GM21515 (cell line): ENCODE data around the gene COL9A3.
"Not testable (repeated sequence)": the region's sequence is repeated elsewhere in the genome, so short reads cannot be mapped to it uniquely, and the experiment has no call there.

Experiments
- ATAC-seq: cut with Tn5 transposase; IDR thresholded peaks from one replicate; pipeline ENCODE4 v1.9.1; 2021; ENCODE audit not compliant: unreplicated experiment

Gene COL9A3

DNA sequence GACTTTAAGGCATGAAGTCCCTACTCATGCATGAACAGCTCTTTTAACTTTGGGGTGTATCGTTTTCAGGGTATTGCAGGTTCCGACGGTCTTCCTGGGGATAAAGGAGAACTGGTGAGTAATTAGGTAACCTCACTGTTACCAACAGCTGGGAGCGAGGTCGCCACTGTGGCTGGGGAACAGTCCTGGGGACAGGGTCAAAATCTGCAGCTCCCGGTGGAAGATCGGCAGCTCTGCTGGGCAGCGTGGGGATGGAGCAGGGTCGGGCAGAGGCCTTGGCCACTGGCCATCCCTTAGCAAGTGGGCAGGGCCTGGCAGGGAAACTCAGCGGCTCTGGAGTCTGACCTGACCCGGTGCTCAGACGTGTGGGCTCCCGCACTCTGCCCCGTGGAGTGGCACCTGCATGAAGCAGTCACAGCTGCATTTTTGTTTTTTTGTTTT lies 16.1 kb downstream of the COL9A3 start:
- no peak for ATAC-seq

DNA sequence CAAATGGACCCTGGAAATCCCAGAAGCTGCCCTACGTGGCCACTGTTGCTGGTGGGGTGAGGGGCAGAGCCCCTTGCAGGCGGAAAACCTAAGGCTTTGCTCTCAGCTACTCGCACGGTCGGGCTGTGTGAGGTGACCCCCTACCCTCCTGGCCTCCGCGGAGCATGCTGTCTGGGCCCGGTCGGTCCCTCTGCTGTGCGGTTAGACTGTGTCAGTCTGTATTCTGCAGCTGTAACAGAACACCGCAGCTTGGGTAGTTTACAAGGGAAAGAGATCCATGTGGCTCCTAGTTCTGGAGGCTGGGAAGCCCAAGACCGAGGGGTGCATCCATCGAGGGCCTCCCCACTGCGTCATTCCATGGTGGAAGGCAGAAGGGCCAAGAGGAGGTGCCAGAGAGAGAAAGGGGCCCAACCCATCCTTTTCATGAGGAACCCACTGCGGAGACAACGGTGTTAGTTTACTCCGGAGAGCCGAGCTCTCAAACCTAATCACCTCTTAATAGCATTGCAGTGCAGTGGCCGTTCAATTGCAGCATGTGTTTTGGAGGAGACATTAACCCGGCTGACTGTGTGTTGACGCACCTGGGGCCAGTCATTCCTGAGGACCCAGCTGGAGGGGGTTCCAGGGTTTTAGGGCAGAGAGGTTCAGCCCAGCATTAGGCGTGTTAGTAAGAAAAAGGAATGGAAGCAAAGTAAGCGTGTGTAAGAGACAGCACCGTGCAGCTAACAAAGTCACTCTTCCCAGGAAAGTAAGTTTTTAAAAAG lies 18.3 kb downstream of the COL9A3 start:
- ATAC-seq: no peak

DNA sequence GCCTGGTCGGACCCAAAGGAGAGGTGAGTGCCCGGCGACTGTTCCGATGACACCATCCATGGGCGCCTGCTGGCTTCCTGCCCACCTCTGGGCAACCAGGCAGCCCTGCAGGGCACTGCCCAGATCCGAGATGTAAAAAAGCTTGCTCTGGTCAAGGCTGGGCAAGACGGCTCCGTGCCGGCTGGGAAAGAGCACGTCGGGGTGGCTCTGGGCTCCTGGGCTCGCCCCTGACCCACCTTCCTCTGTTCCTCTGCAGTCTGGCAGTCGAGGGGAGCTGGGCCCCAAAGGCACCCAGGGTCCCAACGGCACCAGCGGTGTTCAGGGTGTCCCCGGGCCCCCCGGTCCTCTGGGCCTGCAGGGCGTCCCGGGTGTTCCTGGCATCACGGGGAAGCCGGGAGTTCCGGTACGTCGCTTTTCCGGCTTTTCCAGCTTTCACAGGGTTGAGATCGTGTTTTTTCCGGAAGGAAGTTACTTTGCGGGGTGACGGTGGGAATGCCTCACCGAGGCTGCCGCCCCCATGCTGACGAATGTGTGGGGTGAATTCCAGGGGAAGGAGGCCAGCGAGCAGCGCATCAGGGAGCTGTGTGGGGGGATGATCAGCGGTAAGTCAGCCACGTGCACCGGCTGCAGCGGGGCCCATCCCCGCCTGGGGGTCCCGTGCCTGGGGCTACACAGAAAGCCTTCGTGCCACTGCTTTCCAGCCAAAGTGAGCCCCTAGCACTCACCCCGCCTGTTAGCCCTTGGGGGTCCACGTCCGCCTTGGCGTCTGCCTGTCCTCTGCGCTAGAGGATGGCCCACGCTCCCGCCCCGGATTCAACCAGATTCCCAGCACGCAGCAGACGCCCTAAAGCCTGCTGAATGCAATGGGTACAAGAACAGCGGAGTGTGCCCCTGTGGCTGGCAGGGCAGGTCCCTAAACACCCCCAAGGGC lies 19.3 kb downstream of the COL9A3 start:
- ATAC-seq: no peak

GRCh38 chr20:62836967-62837490 lies 20.2 kb downstream of the COL9A3 start:
- ATAC-seq: no peak

DNA sequence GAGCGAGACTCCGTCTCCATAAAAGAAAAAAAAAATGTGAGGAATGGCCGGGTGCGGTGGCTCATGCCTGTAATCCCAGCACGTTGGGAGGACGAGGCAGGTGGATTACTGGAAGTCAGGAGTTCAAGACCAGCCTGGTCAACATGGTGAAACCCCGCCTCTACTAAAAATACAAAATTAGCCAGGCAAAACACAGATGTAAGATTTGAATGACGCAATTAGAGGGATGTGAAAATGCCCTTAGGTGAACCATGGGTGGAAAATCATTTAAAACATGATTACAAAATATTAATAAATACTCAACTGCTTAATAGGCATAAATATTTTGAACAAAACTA lies 20.9 kb downstream of the COL9A3 start:
- ATAC-seq: no peak

- ATAC-seq: no peak
These were observed 21.5 kb downstream of the COL9A3 start for GRCh38 chr20:62838128-62838891.

DNA sequence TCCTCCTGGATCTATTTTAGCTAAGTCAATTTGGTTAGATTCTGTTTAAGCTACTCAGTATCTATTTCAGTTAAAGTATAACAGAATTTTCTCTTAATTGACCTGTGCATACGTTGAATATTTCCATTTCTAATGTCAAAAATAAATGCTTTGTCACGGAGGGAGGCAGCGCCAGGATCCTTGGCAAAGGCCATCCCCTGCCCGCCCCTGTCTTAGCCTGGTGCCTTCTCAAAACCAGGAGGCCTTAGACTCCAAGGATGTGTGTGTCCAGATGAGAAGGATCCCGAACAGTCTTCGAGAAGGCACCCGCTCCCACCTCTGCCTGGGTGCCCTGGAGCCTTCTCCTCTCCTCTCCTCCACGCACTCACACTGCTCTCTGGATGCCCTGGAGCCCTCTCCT lies 22.4 kb downstream of the COL9A3 start:
- ATAC-seq: no peak

DNA sequence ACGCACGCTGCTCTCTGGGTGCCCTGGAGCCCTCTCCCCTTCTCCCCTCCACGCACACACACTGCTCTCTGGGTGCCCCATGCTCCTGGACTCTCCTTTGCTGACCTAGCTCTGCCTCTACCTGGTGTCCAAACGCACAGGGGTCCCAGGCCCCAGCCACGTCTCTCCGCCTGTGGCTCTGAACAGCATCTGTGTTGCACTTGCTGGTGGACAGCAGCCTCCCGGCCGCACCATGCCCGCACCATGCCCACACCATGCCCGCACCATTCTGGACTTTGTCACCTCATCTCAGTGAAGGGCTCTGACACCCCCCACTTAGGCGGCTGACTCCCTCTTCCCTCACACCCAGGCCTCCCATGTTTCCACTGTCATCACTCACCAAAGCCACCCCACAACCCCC lies 23.0 kb downstream of the COL9A3 start:
- ATAC-seq: no peak

DNA sequence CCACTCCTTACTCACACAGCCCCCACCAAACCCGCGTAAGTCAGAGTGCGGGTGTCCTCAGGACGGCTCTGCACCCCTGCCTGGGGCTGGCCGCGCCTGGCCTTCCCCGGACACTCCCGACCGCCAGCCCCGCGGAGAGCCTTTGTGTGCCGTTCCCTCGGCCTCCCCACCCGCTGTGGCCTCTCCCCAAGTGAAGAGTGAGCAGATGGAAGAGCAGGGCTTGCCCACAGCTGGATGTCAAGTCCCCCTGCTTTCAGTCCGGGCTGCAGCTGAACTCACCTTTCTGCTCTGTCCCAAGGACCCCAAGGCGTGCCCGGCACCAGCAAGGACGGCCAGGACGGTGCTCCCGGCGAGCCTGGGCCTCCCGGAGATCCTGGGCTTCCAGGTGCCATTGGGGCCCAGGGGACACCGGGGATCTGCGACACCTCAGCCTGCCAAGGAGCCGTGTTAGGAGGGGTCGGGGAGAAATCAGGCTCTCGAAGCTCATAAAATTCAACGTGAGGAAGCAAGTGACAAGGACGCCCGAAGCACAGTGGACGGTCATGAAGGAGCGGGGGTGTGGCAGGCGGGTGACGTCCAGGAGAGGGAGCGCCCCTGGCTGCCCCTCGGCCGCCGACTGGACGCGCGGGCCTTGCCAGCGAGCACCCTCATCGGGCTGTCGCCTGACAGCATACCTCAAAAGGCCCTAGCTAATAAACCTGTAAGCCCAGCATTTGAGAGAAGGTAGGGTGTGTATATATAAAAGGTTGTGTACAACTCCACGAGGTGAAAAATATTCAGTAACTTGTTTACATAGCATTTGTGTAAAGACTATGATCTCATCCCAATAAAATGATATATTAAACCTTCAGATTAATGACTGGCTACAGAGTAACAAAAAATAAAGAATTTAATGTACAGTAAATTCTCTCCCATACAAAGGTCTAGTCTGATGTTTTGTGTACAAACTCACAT lies 23.7 kb downstream of the COL9A3 start:
- no peak for ATAC-seq

DNA sequence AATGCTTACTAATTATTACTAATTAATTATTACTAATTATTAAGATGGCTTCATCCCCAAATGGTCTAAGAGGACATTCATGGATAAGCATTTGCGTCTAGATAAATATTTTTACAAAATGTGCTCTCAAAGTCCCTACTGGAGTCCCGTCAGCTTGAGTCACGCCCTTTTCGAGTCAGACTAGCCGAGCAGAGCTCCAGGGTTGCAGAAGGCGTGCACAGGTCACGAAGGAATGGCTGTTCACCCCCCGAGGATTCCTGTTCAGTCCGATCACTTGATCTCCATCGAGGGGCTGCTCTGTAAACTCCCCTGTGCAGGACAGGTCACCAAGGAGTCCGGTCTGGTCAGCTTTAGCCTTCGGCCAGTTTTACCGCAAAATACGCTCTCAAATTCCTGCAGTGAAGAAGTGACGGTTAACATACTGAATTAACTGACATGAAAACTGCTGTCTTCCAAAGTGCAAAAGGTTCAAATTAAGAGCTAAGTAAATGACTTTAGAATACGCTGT lies 24.9 kb downstream of the COL9A3 start:
- ATAC-seq: no peak

- no peak for ATAC-seq
These were observed 26.8 kb downstream of the COL9A3 start for GRCh38 chr20:62843656-62844055.

DNA sequence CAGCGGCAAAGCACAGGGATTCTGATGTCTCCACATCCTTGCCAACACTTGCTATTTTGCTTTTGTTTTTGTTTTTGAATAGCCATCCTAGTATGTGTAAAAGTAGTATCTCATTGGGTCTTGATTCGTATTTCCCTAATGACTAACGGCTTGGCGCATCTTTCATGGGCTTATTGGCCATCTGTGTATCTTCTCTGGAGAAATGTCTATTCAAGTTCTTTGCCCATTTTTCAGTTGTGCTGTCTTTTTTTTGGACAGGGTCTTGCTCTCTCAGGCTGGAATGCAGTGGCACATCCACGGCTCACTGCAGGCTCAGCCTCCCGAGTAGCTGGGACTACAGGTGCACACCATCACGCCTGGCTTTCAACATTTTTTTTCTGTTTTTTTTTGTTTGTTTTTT lies 27.3 kb downstream of the COL9A3 start:
- ATAC-seq: no peak

GRCh38 chr20:62845416-62846160 lies 28.7 kb downstream of the COL9A3 start:
- ATAC-seq: no peak

- no peak for ATAC-seq
These were observed 29.5 kb downstream of the COL9A3 start for GRCh38 chr20:62846166-62846890.

- ATAC-seq: not testable (repeated sequence)
These were observed 32.1 kb downstream of the COL9A3 start for GRCh38 chr20:62848917-62849316.

DNA sequence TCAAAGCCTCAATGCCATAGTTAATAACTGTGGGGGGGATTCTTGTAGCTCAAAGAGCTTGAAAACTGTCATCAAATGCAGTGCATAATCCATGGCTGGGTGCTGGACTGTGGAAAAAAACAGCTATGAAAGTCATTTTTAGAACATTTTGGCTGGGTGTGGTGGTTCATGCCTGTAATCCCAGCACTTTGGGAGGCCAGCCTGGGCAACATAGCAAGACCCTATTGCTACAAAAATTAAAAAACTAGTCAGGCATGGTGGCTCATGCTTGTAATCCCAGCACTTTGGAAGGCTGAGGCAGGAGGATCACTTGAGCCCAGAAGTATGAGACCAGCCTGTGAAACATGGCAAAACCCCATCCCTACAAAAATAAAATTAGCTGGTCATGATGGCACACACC lies 32.6 kb downstream of the COL9A3 start:
- no peak for ATAC-seq

DNA sequence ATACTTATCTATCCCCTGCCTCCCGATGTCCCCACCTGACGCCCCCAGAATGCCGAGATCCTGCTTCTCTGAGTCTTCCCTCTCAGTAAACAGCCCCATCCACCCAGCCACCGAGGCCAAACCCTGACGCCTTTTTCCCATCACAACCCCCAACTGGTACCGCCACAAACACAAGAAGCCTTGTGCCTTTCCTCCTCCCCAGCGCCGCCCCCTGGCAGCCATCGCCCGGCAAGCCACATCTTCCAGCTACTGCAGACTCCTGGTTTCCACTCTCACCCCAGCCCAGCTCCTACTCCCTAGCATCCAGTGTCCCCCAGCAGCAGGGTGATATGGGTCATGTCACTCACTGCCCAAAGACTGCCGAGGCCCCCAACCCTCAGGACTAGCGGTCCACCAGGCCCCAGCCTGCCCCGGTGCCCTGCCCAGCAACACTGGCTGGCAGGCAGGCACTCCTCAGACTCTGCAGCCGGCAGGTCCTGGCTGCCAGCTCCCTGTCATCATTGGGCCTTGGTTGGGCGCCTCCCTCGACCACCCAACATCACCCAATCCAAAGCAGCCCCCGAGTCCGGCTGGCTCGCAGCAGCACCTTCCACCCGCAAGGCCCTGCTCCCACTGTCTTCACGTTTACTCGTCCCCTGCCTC lies 33.6 kb downstream of the COL9A3 start:
- no peak for ATAC-seq

GRCh38 chr20:62852196-62852595 lies 35.3 kb downstream of the COL9A3 start:
- no peak for ATAC-seq
